RPMI7951 (cell line): ENCODE measurements around the gene CDH23. TPM values are rescaled to one million over a fixed set of nuclear protein-coding genes. Genes with fewer than 3 reads are reported as not detected.

Experiments used
- DNase-seq: peaks from one replicate; pipeline ENCODE4 v3.0.0-alpha.2; 2012; ENCODE audit warnings: low read depth
- total RNA-seq: library from RNA; depleted of rRNA; stranded (reverse); fragments of >200 nt; shearing (Covaris generic); gene quantifications from 2 replicates; pipeline ENCODE4 v1.2.3, GENCODE V29; 2014

Gene CDH23
- total RNA-seq, 1 experiment from 2014 or later: not detected

DNA sequence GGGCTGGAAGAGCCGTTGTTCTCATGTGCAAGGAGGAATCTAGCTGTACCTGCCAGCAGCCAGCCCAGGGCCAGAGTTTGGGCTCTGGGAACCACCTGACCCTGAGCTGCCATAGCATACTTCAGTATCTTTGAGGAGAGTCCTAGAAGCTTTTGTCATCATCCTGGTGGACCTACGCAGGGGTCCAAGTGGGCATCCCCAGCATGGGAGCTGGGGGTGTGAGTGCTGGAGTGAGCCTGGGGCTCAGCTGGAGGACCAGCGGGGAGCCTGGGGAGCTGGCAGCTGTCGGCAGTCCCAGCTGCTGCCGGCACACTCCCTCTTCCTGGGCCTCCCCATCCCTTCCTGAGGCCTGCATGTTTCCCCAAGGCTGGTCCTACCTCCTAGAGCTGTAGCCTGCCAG, 290.4 kb downstream of the CDH23 start:
- no peak for DNase-seq

DNA sequence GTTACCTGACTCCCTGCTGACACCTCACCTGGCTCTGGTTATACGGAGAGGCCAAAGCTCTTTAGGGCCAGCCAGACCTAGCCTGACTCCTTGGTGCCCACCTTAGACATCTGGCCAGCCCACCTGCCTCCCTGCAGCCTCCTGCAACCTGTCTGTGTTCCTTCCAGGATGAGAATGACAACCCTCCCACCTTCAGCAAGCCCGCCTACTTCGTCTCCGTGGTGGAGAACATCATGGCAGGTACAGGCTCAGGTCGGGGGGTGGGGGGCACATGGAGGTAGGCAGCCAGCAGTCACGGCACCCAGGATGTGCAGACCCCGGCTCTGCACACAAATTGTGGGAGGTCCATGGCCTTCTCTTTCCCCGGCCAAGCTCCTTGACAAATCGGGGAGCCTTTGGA, 290.8 kb downstream of the CDH23 start:
- DNase-seq: no peak

DNA sequence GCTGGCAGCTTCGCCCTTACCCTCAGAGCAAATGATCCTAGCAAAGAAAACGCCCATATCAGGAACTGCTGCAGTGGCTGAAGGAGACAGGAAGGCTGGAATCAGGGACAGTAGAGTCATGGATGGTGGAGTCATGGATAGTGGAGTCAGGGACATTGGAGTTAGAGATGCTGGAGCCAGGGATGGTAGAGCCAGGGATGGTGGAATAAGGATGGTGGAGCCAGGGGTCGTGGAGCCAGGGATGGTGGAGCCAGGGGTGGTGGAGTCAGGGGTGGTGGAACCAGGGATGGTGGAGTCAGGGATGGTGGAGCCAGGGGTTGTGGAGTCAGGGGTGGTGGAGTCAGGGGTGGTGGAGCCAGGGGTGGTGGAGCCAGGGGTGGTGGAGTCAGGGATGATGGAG, 291.5 kb downstream of the CDH23 start:
- no peak for DNase-seq

DNA sequence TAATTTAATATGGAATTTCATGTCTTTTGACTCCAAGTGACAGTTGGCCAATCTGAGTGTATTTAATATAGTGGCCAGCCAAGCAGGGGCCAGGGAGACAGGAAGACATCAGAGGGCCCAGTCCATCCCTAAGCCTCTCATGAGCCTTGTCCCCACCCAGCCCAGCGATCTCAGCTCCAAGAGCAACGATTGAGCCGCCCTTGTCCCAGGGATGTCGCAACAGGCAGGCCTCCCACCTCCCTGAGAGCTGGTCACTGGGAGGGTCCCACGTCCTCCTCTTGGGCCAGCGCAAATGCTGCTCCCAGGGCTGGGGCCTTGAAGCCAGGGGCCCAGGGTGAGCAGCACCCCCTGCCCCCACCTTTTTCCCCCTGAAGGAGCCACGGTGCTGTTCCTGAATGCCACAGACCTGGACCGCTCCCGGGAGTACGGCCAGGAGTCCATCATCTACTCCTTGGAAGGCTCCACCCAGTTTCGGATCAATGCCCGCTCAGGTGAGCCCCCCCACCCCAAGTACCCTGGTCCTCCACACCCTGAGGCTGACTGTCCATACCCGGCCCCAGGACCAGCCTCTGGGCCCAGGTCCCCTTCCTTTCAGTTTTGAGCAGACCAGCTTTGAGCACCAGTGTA, 293.5 kb downstream of the CDH23 start:
- DNase-seq: no peak

DNA sequence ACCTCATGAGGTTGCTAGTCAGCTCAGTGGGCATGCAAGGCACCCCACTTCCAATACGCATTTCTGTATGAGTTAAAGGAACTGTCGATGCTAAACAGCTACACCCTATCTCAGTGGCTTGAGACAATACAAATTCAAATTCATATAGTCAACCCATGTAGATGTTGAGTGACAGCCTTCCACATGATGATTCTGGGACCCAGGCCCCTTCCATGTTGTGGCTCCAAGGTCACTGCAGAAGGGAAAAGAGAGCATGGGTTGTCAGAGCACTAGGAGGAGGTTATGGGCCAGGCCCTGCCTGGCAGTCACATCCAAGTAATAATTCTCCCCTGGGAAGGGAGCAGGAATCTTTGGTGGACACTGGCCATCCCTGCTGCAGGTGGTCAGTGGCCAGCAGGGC, 294.7 kb downstream of the CDH23 start:
- no peak for DNase-seq

DNA sequence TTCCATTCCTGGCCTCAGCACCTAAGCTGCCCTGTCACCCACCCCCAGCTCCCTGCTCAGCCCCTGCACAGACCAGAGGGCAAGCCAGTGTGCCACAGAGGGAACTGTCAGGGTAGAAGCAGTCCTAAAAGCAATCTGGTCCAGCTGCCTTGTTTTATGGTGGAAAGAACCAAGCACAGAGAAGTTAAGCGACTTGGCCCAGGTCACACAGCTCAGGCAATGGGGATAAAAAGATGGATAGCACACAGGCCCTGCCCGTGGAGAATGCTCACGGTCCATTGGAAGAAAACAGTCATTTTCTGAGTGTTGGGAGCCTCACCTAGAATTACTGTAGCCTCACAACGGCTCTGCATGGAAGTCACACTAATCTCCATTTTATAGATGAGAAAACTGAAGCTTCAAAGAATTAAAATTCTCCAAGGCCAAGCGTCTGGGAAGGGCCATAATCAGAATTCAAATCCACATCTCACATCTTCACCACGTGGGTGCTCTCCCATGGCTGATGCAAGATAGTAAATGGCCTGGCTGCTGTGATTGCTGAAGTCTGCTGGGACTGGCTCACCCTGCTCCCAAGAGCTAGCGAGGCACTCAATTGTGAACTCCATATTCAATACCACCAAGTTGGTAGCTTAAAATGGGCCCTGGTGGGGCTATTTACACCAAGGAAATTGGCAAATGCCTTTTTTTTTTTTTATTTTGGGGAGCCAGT, 296.0 kb downstream of the CDH23 start:
- DNase-seq: no peak

DNA sequence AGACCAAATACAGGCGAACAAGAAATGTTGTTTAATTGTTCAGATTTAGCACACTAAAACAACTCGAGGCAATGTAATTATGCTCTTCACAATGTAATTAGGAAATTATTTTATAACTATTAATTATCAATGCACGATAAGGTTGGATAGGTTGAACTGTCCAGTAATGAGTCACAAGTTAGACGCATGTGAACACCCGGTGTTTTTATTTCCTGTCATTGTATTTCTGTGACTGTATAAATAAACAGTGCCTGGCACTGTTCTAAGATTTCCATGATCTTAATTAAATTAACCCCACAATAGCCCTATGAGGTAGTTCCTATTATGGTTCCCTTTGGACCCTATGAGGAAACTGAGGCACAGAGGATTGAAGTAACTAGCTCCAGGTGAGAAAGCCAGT, 296.7 kb downstream of the CDH23 start:
- no peak for DNase-seq

DNA sequence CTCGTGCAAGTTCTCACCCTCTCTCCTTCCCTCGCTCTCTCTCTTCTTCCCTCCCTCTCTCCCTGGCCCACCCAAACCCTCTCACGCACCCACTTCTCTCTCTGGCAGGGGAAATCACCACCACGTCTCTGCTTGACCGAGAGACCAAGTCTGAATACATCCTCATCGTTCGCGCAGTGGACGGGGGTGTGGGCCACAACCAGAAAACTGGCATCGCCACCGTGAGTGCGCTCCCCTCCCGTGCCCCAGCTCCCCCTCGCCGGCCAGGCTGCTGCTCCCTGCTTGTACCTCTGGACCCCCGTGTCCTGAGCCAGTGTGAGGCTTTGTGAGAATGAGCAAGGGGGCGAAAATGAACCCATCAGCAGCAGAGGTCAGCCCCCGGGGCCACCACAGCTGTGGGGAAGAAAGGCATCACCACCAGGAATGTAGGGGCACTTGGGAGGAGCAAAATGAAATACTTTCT, 297.4 kb downstream of the CDH23 start:
- DNase-seq: no peak

DNA sequence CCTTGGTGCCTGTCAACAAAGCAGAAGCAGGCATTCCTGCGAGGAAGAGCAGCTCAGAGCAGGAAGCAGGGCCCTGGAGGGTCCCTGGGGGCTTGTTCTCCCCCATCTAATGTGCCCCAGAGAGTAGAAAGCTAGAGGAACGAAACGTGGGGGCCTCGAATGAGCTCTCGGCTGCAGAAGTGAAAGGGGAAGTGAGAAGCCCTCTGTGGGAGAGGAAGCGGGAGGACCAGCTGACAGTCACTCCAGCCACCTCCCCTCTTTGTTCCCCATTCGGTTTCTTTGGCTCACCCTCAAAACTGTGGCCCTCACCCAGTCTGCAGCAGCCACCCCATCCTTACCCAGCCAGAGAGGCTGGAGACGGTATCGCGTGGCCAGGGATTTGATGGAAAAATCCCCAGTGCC, 297.8 kb downstream of the CDH23 start:
- DNase-seq: no peak

DNA sequence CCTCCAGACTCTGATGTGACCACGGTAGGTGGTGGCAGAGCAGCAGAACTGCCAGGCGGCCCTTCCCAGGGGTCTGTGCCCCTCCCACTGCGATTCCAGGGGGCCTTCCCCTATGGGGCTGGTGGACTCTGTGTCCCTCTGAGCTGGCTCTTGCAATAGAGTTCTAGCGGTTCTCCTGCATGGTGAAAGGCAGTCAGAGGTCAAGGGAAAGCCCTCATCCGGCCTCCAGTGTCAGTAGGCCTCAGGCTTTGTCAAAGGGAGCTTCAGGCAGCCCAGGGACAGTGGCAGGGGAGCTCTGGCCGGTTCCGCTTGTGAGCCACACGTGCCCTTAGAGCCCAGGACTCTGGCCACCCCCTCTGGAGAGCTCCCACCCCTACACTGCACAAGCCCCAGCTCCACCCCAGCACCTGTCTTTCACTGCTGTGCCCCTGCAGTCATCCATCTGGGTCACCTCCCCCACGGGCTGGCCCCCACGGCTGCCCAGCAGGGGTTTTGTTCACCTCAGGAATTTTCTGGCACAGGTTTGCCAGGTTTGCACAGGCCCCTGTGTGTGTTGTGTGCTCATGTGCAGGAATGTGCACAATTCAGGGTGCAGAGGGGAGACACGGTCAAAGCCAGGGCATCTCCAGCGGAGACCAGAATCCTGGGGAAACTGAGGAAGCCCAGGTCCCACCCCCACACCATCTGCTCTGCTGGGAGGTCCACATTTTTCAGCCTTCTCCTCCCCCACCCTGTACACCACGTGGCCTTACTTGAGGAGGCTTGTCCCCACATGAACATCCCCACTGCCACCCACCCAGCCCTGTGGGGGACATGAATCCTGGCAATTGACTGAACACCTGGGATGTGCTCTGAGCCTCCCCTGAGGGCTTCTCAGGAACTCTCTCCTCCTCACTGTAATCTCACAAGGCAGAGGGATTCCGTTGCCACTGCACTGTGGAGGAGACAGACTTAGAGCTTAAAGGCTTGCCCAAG, 299.1 kb downstream of the CDH23 start:
- no peak for DNase-seq

DNA sequence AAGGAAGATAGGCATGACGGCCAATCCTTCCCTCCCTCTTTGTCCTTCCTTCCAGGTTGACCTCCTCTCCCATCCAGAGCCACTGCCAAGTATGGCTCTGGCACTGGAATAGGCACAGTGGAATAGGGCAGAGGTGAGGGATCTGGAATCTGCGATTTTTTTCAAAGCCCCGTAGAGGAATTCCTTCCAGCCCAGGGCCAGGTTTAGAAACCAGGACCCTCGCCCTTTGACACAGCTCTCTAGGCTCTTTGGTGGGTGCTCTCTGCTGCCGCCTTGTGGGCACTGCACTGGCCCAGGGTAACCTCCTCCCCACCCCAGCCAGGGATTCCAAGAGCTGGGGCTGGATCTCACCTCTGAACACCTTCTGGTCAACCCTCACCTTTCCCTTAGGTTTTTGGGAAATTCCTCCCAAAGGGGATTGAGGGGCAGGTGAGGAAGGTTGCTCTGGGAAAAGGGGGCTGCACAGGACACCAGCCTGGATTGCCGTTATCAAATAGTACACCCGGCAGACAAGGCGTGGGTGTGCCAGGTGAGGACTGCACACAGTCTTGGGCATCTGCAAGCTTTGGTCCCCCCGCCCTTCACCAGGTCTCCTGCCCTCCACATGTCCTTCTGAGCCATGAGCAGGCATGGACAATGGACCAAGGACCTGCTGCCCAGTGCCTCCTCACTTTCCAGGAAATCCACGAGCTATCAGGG, 300.1 kb downstream of the CDH23 start:
- DNase-seq: peak; percentile 13

DNA sequence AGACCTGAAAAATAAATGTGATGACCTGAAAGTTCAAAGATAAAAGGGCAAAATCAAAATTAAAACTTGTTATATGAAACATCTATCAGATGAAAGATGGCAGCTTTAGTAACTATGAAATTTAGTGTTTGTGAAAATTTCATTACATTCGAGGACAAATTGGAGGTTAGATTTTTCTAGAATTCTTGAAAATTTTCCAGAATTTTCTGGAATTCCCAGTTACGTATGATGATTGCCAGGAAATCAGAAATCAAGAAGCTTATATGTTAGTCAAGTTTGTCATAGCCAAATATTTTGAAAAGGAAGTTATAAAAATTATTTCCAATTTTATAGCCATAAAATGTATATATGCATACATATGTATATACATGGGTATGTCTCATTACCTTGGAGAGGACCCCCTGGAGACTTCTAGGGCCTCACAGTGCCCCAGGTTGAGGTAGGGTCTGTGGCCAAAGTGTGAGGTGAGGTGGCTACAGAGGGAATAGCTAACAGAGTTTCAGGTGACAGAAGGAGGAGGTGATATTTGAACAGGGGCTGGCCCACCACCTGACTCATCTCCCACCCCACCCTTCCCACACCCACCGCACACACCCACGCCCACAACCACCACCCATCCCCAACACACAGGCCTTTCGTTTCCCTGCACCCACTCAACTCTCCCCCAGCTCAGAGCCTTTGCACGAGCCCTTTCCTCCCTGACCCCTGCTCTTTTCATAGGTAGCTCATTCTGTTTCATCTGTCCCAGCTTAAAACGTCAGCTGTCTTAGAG, 301.4 kb downstream of the CDH23 start:
- no peak for DNase-seq

DNA sequence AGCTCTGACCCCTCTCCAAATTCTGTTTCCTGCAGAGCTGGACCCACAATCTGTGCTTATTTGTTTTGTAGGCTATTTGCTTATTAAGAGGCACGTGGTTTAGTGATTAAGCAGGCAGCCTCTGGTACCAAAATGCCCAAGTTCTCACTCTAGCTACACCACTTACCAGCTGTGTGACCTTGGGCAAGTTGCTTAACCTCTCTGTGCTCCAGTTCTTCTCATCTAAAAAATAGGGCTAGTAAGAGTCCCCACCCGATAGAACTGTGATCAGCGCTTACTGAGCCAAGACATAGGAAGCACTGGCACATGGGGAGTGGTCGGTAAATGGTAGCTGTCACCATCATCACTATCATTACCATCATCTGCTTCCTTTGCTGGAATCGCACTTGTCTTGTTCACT, 302.0 kb downstream of the CDH23 start:
- DNase-seq: no peak

DNA sequence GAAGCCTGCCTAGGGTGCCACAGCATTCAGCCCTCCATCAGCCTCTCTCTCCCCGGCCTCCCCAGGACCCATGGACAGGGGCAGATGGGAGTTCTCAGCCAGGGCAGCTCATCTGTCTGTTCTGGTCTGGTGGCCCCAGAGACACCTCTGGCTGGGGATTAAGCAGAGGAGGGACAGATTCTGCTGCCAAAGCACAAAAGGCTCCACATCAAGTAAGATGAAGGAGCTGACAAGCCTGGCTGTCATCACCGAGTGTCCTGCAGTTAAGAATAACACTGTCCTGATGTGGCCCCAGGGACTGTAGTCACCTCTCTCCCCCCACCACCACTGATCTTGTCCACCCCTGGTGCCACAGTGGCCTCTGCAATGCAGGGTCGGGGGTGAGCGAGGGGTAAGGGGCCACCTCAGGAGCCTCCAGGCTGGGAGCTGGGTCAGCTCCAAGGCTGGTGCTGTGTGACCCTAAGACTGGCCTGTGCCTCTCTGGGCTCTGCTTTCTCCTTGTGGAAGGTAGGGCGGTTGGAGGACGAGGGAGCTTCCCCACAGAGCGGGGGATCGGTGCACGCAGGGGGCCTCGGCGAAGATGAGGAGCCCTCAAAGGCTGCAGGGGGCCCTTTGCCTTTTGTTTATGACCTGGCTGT, 304.1 kb downstream of the CDH23 start:
- DNase-seq: no peak

DNA sequence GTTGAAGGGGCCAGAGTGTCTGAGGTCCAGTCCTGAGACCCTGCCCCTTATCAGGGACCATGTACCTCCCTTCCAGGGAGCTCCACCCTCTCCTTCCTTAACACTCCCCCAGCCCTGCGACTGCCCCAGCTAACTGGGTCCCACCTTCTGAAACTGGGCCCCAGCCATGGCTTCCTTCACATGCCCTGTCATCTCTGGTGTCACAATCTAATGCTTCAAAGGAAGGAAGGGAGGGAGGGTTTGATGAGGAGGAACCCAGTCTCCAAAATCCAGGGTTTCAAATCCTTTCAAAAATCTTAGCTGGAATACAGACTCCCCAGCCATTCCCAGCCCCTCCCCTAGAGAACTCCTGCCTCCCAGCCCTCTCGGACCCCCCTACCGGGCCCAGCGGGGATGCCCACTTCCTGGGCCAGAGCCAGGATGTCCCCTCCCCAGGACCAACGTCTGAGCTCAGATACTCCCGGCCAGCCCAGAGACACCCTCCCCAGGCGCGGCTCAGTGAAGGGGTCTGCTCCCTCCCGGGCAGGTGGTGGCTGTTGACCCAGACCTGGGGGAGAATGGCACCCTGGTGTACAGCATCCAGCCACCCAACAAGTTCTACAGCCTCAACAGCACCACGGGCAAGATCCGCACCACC, 304.9 kb downstream of the CDH23 start:
- no peak for DNase-seq

DNA sequence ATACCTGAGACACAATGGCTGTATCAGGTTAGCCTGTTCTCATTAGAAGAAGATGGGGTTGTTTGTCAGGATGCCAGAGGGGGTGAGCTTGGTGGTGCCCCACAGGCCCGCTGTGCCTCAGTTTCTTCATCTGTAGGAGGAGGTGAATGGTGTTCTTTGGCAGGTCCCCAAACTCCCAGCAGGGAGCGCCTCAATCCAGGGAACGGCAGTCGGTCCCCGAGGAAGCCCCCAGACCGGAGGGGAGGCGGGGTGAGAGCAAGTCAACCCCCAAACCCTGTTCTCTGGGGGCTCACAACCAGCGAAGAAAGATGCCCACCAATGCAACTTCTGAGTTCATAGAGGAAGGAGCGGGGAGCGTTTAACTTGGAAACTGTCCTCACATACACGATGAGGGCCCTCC, 306.9 kb downstream of the CDH23 start:
- no peak for DNase-seq

DNA sequence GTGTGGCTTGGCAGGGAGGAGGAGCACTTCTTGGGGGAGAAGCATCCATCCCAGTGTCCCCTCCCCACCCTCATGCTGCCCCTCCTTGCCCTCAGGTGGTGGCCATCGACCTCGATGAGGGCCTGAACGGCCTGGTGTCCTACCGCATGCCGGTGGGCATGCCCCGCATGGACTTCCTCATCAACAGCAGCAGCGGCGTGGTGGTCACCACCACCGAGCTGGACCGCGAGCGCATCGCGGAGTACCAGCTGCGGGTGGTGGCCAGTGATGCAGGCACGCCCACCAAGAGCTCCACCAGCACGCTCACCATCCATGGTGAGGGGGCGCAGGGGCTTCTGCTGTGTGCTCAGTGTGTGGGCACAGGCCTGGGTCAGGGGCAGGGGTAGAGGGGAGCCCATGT, 308.1 kb downstream of the CDH23 start:
- no peak for DNase-seq

DNA sequence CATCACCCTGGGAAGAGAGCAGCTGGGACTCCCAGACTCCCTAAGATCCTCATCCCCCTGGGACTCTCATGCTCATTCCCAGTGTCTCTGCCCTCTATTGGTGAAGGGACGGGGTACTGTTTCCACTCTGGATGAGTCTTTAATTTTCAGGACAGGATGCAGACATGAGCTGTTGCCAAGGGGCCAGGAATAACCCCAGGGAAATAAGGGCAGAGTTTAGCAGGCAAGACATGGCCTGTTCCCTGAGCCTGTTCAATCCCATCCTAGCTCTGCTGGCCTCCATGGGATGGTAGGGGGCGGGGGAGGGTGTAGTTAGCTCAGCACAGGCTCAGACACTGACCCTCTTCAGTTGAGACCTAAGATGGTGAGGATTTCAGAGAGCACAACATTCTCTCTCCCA, 308.9 kb downstream of the CDH23 start:
- DNase-seq: no peak

DNA sequence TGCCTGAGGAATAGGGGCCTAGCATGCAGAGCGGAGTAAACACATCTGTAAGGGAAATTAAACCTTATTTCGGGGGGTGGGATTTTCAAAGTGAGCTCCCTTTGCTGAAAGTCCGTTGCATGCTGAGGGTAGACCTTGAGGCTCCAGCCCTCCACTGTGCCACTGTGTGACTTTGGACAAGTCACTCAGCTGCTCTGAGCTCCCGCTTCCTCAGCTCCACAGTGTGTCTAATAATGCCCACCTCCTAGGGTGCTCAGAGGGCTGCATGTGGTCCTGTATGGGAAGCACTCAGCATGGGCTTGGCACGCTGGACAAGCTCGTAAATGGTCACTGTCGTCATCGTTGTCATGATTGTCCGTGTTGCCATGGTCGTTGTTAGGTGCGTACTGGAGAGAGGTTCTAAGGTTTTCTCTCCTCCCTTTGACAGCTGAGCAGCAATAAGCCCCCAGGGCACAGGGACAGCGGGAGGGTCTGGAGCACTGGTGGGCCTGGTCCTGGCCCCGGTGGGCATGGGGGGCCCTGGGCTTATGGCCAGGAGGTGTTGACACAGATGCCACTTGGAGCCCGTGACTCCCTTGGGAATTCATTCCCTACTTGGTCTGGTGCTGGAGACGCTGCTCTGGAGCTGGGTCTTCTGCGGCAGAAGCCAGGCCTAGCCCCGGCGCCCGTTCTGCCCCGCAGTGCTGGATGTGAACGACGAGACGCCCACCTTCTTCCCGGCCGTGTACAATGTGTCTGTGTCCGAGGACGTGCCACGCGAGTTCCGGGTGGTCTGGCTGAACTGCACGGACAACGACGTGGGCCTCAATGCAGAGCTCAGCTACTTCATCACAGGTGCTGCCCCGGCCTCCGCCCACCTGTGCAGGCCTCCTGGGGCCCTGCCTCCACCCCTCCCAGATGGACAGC, 309.7 kb downstream of the CDH23 start:
- DNase-seq: no peak
